Gastrocnemius medialis (tissue), 4 donors: Measurements from ENCODE around the gene TELO2. TPM values are rescaled to one million over a fixed set of nuclear protein-coding genes. Genes with fewer than 3 reads are reported as not detected.
A peak's percentile ranks its signal among the peaks of the same experiment; 100 is the strongest.

Experiments used
- ATAC-seq, 2 donors: fragments of 150-250 bp; one replicate each; pipeline ENCODE4 v1.9.1; 2016
- DNase-seq, 2 donors: peaks; one replicate each; pipeline ENCODE4 v3.0.0-alpha.2; 2019
- H3K27ac ChIP-seq, 4 donors: fragments of 200-600 bp; sonication (generic); 1 replicate in 1 of 4; 2 replicates in 3 of 4; pipeline ENCODE4 v1.5.1; 2016 to 2018; ENCODE audit warnings: mild to moderate bottlenecking in 2 of 4, moderate library complexity in 1 of 4
- H3K27me3 ChIP-seq, 3 donors: fragments of 200-600 bp; sonication (generic) in 2 of 3; 1 replicate in 1 of 3; 2 replicates in 2 of 3; pipeline versions ENCODE4 v1.5.1 to v1.6.0; 2016 to 2019; ENCODE audit warnings: mild to moderate bottlenecking in 1 of 3, moderate library complexity in 1 of 3
- H3K36me3 ChIP-seq, 2 donors: fragments of 200-600 bp; sonication (generic) in 1 of 2; one replicate each; pipeline ENCODE4 v1.5.1; 2017 to 2018
- H3K4me1 ChIP-seq, 2 donors: fragments of 200-600 bp; sonication (generic) in 1 of 2; one replicate each; pipeline ENCODE4 v1.5.1; 2016 to 2017; ENCODE audit warnings: mild to moderate bottlenecking in 2 of 2
- H3K4me3 ChIP-seq, 4 donors: fragments of 200-600 bp; sonication (generic) in 3 of 4; 1 replicate in 1 of 4; 2 replicates in 3 of 4; pipeline ENCODE4 v1.5.1; 2016 to 2019; ENCODE audit warnings: mild to moderate bottlenecking in 2 of 4
- H3K9me3 ChIP-seq, 3 donors: fragments of 200-600 bp; sonication (generic) in 2 of 3; 1 replicate in 1 of 3; 2 replicates in 2 of 3; pipeline ENCODE4 v1.5.1; 2016 to 2019
- POLR2A ChIP-seq, 2 donors: fragments of 450-650 bp; IDR thresholded peaks; one replicate each; pipeline ENCODE4 v1.6.1; 2017; ENCODE audit warnings: antibody characterized with exemption in 2 of 2, mild to moderate bottlenecking in 2 of 2, moderate library complexity in 2 of 2
- in situ Hi-C, 4 donors: fragments of 200-750 bp; cut with MboI; loops; one replicate each; pipeline versions ENCODE4 v1.15.0 to v1.8.0; 2017; ENCODE audit warnings: low sequenced_read_pairs in 4 of 4
- intact Hi-C: fragments of 100-400 bp; cut with DNase I; formaldehyde crosslinking; loops from one replicate; pipeline ENCODE4 v1.15.1; 2023; ENCODE audit warnings: low total_unique reads
- total RNA-seq, 4 donors: library from RNA; depleted of rRNA; stranded (reverse); fragments of >200 nt; gene quantifications; one replicate each; pipeline versions ENCODE4 v1.1.0 to v1.2.3, GENCODE V29; 2016
- TF ChIP-seq, protein P1 (sequence below), 5 experiments: fragments of 450-650 bp in 3 of 5; fragments of 200-600 bp in 2 of 5; sonication (generic) in 2 of 5; IDR thresholded peaks in 4 of 5; conservative IDR thresholded peaks in 1 of 5; 1 replicate in 4 of 5; 2 replicates in 1 of 5; pipeline ENCODE4 v1.5.1; 2016 to 2019; ENCODE audit warnings: antibody characterized with exemption in 5 of 5, mild to moderate bottlenecking in 3 of 5, moderate library complexity in 3 of 5

Gene TELO2
- total RNA-seq, 4 donors from 2014 or later: 2.9 to 11.2 (median 9.8) TPM

DNA sequence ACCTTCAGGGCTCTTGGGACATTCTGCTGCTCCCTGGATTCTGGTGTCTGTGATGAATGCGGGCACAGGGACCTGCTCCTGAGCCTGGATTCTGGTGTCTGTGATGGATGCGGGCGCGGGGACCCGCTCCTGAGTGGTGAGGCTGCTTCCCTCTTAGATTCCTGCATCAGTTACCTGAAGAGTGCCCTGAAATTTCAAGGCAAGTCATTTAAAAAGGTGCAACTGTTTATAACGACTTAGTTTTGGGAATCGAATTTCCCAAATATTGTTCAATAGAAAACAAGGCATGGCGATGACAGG lies 47.3 kb downstream of the TELO2 start:
- peak overlapping the region in 3 of 4 donors; percentile 2 to 87 (median 86) for H3K27ac ChIP-seq
- TF ChIP-seq, protein P1, sequence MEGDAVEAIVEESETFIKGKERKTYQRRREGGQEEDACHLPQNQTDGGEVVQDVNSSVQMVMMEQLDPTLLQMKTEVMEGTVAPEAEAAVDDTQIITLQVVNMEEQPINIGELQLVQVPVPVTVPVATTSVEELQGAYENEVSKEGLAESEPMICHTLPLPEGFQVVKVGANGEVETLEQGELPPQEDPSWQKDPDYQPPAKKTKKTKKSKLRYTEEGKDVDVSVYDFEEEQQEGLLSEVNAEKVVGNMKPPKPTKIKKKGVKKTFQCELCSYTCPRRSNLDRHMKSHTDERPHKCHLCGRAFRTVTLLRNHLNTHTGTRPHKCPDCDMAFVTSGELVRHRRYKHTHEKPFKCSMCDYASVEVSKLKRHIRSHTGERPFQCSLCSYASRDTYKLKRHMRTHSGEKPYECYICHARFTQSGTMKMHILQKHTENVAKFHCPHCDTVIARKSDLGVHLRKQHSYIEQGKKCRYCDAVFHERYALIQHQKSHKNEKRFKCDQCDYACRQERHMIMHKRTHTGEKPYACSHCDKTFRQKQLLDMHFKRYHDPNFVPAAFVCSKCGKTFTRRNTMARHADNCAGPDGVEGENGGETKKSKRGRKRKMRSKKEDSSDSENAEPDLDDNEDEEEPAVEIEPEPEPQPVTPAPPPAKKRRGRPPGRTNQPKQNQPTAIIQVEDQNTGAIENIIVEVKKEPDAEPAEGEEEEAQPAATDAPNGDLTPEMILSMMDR (IDR thresholded peaks at IDR 0.05 in 4 of 5, conservative IDR thresholded peaks at IDR 0.05 in 1 of 5): no peak
- TF ChIP-seq POLR2A (IDR thresholded peaks at IDR 0.05): no peak
- H3K4me3 ChIP-seq: no peak overlapping the region
- in situ Hi-C loops: no loop called here
- no peaks in the 10 kb centered on the region for H3K9me3 ChIP-seq
- DNase-seq (no peak), ATAC-seq (no peak)
- peaks cover 0 to 18% of the 10 kb centered on the region in 2 donors for H3K36me3 ChIP-seq
- peaks cover 25 to 27% of the 10 kb centered on the region in 2 donors for H3K4me1 ChIP-seq
- no peaks in the 10 kb centered on the region for H3K27me3 ChIP-seq
- intact Hi-C loops: no loop called here

DNA sequence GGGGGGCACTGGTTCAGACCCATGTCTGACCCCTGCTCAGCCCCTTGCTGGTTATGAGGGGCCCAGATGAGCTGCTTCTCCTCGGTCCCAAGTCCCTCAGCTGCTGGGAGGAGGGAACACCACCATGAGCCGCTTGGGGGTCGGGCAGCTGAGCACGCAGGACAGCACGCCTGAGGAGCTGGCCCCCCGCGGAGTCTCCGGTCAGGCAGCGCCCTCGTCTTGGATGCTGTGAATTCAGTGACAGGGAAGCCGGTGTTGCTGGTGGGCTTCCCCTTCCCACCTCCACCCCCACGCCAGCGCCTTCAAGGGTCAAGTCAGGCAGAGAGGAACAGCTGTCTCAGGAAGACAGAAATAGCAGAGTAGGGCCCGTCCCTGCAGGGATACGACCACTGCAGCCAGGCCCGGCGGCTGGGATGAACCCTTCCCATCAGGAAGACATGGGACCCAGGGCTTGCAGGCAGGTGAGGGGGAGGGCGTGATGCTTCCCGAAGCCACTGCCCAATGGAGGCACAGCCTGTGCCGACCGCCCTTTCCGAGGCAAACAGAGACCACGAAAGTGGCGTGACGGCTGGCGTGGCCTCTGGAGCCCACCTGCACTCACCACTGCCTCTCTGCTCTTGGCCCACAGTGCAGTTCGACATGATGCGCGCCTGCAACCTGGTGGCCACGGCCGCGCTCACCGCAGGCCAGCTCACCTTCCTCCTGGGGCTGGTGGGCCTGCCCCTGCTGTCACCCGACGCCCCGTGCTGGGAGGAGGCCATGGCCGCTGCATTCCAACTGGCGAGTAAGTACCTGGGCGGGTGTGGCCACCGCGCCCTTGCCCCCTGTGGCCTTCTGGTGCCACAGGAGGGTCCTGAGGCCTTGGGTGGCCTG lies 48.4 kb downstream of the TELO2 start:
- peaks cover 0 to 17% of the 10 kb centered on the region in 2 donors for H3K36me3 ChIP-seq
- no peaks in the 10 kb centered on the region for H3K27me3 ChIP-seq
- intact Hi-C loops: no loop called here
- no peaks in the 10 kb centered on the region for H3K9me3 ChIP-seq
- peak overlapping the region in 3 of 4 donors; percentile 86 to 90 (median 87) for H3K27ac ChIP-seq
- H3K4me1 ChIP-seq: peaks cover 35 to 37% of the 10 kb centered on the region in 2 donors
- ATAC-seq: no peak
- in situ Hi-C loops: no loop called here
- no peak for TF ChIP-seq POLR2A (IDR thresholded peaks at IDR 0.05)
- TF ChIP-seq, protein P1 (IDR thresholded peaks at IDR 0.05 in 4 of 5, conservative IDR thresholded peaks at IDR 0.05 in 1 of 5): no peak
- DNase-seq: no peak
- H3K4me3 ChIP-seq: no peak overlapping the region

DNA sequence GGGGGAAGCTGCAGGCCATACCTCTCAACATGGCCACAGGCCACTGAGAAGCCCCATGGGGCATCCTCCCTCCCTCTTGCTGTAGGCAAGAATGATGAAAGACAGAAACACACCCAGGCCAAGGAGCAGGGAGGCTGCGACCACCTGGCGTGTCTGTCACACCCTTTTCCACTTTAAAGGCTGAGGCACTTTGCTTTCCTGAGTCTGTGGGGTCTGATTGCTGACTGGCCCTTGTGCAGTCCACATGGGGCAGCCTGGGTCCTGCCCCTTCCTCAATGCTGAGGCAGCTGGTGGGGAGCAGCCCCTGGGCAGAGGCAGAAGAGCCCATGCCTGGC lies 49.0 kb downstream of the TELO2 start:
- intact Hi-C loops (no loop called here), in situ Hi-C loops (no loop called here)
- ATAC-seq (no peak), DNase-seq (no peak)
- Histone ChIP-seq H3K4me1 (peaks cover 38 to 40% of the 10 kb centered on the region in 2 donors), H3K4me3 (peak overlapping the region in 1 of 4 donors; percentile 6), H3K9me3 (no peaks in the 10 kb centered on the region), H3K27me3 (no peaks in the 10 kb centered on the region), H3K36me3 (peaks cover 0 to 13% of the 10 kb centered on the region in 2 donors), H3K27ac (peak overlapping the region; percentile 86 to 90 (median 87))
- TF ChIP-seq, protein P1 (IDR thresholded peaks at IDR 0.05 in 4 of 5, conservative IDR thresholded peaks at IDR 0.05 in 1 of 5): no peak
- no peak for TF ChIP-seq POLR2A (IDR thresholded peaks at IDR 0.05)

DNA sequence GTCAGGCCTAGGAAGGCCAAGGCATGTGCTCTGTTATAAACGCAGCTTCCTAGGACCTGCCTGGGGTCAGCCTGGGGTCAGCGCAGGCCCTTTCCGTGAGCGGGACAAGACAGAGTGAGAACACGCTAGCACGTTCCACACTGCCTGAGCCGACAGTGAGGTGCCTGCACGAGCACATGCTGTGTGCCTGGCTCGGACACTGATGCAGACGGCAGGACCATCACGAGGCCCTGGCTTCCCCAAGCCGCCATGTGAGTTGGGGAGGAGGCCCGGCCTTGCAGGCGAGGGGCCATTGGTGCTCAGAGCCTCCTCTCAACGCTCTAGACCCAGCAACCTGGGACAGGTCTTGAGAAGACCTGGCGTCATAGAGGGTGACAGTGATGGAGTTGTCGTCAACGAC lies 49.4 kb downstream of the TELO2 start:
- ATAC-seq (no peak), DNase-seq (no peak)
- Histone ChIP-seq H3K27ac (peak overlapping the region; percentile 86 to 90 (median 87)), H3K4me3 (peak overlapping the region in 2 of 4 donors; percentile 6 to 21), H3K27me3 (no peaks in the 10 kb centered on the region), H3K4me1 (peaks cover 37 to 44% of the 10 kb centered on the region in 2 donors), H3K9me3 (no peaks in the 10 kb centered on the region), H3K36me3 (peaks cover 0 to 13% of the 10 kb centered on the region in 2 donors)
- in situ Hi-C loops (no loop called here), intact Hi-C loops (no loop called here)
- TF ChIP-seq, protein P1 (IDR thresholded peaks at IDR 0.05 in 4 of 5, conservative IDR thresholded peaks at IDR 0.05 in 1 of 5): no peak
- TF ChIP-seq POLR2A (IDR thresholded peaks at IDR 0.05): no peak
